HepG2 (cell line): ENCODE measurements around the gene SLC29A1. TPM values are rescaled to one million over a fixed set of nuclear protein-coding genes. Genes with fewer than 3 reads are reported as not detected.

Experiments used
- DMAP1 ChIP-seq: IDR thresholded peaks from 2 replicates; pipeline ENCODE4 v1.6.1; 2016
- DMTF1 ChIP-seq: sonication (generic); formaldehyde crosslinking; IDR thresholded peaks from 2 replicates; pipeline ENCODE4 v1.4.0; 2020; ENCODE audit warnings: mild to moderate bottlenecking, missing genetic modification reagents
- E2F1 ChIP-seq: sonication (generic); formaldehyde crosslinking; IDR thresholded peaks from 2 replicates; pipeline ENCODE4 v1.5.0; 2020; ENCODE audit warnings: missing genetic modification reagents
- ETV5 ChIP-seq: IDR thresholded peaks from 2 replicates; pipeline ENCODE4 v1.6.1; 2018; ENCODE audit warnings: missing biosample characterization, missing genetic modification reagents, inconsistent platforms, borderline replicate concordance
- GATA4 ChIP-seq: sonication (generic); IDR thresholded peaks from 2 replicates; pipeline ENCODE4 v1.6.1; 2016; ENCODE audit warnings: antibody characterized with exemption, low read depth, borderline replicate concordance
- HCFC1 ChIP-seq: fragments of 150-350 bp; IDR thresholded peaks from 2 replicates; pipeline ENCODE4 v1.6.1; 2014; ENCODE audit warnings: low read depth, low read length
- KDM4B ChIP-seq: sonication (generic); formaldehyde crosslinking; IDR thresholded peaks from 2 replicates; pipeline ENCODE4 v1.4.0; 2020; ENCODE audit warnings: missing genetic modification reagents
- KDM5A ChIP-seq: fragments of 200-600 bp; sonication (generic); IDR thresholded peaks from 2 replicates; pipeline ENCODE4 v1.7.0; 2018; ENCODE audit warnings: antibody characterized with exemption, mild to moderate bottlenecking, low read length, borderline replicate concordance
- KLF13 ChIP-seq: sonication (generic); formaldehyde crosslinking; IDR thresholded peaks from 2 replicates; pipeline ENCODE4 v1.4.0; 2020; ENCODE audit warnings: mild to moderate bottlenecking, missing genetic modification reagents
- KLF15 ChIP-seq: sonication (generic); formaldehyde crosslinking; IDR thresholded peaks from 2 replicates; pipeline ENCODE4 v1.8.1; 2023; ENCODE audit warnings: borderline replicate concordance, mild to moderate bottlenecking, inconsistent platforms, missing genetic modification reagents, mixed read lengths
- KMT2B ChIP-seq: IDR thresholded peaks from 2 replicates; pipeline ENCODE4 v1.6.1; 2016; ENCODE audit warnings: missing genetic modification reagents, missing compliant biosample characterization
- MEF2D ChIP-seq: sonication (generic); formaldehyde crosslinking; IDR thresholded peaks from 2 replicates; pipeline ENCODE4 v1.5.1; 2020; ENCODE audit warnings: mild to moderate bottlenecking, missing genetic modification reagents
- MYC ChIP-seq: sonication (generic); formaldehyde crosslinking; IDR thresholded peaks from 2 replicates; pipeline ENCODE4 v1.9.0; 2021; ENCODE audit warnings: missing genetic modification reagents, borderline replicate concordance
- PHF8 ChIP-seq: sonication (generic); formaldehyde crosslinking; IDR thresholded peaks from 2 replicates; pipeline ENCODE4 v1.5.0; 2020; ENCODE audit warnings: missing genetic modification reagents
- REPIN1 ChIP-seq: sonication (generic); formaldehyde crosslinking; IDR thresholded peaks from 2 replicates; pipeline ENCODE4 v1.8.0; 2022; ENCODE audit warnings: missing genetic modification reagents, low read depth, mild to moderate bottlenecking, borderline replicate concordance
- RORA ChIP-seq: sonication (generic); formaldehyde crosslinking; IDR thresholded peaks from 2 replicates; pipeline ENCODE4 v1.5.0; 2020; ENCODE audit warnings: mild to moderate bottlenecking, missing genetic modification reagents, moderate library complexity
- RXRA ChIP-seq: sonication (generic); formaldehyde crosslinking; IDR thresholded peaks from 2 replicates; pipeline ENCODE4 v1.5.1; 2020; ENCODE audit warnings: missing genetic modification reagents
- SAP130 ChIP-seq: IDR thresholded peaks from 2 replicates; pipeline ENCODE4 v1.6.1; 2016; ENCODE audit warnings: low read depth
- THAP9 ChIP-seq: sonication (generic); formaldehyde crosslinking; IDR thresholded peaks from 2 replicates; pipeline ENCODE4; 2020; ENCODE audit warnings: missing genetic modification reagents, mild to moderate bottlenecking, borderline replicate concordance
- ZNF7 ChIP-seq: IDR thresholded peaks from 2 replicates; pipeline ENCODE4 v1.6.1; 2016; ENCODE audit warnings: missing biosample characterization, missing genetic modification reagents
- ZNF747 ChIP-seq: sonication (generic); formaldehyde crosslinking; IDR thresholded peaks from 2 replicates; pipeline ENCODE4 v1.8.1; 2023; ENCODE audit warnings: missing genetic modification reagents, mild to moderate bottlenecking, borderline replicate concordance
- ZNF749 ChIP-seq: sonication (generic); formaldehyde crosslinking; IDR thresholded peaks from 2 replicates; pipeline ENCODE4 v1.8.0; 2022; ENCODE audit warnings: mild to moderate bottlenecking, missing genetic modification reagents, moderate library complexity, borderline replicate concordance
- ZZZ3 ChIP-seq: sonication (generic); formaldehyde crosslinking; IDR thresholded peaks from 2 replicates; pipeline ENCODE4 v1.4.0; 2020; ENCODE audit warnings: missing genetic modification reagents, mild to moderate bottlenecking, borderline replicate concordance
- polyA plus RNA-seq, 8 experiments: library from polyadenylated mRNA; depleted of rRNA in 3 of 8; stranded (reverse) in 7 of 8; unstranded in 1 of 8; fragments of >200 nt; fragmentation: Illumina TruSeq in 4 of 8; extraction: Trizol in 4 of 8; gene quantifications; 2 replicates each; pipeline versions ENCODE4 v1.2.1 to v1.2.3, GENCODE V29; 2011 to 2016; ENCODE audit warnings: low read depth in 4 of 8, missing spikeins in 1 of 8, mixed read lengths in 1 of 8; ENCODE audit not compliant: insufficient read depth in 1 of 8
- total RNA-seq, 5 experiments: library from RNA; depleted of rRNA; stranded (reverse); fragments of >200 nt; fragmentation: Illumina TruSeq; extraction: Trizol; gene quantifications; 2 replicates each; pipeline ENCODE4 v1.2.3, GENCODE V29; 2016; ENCODE audit warnings: low read depth in 1 of 5

SLC29A1 gene
- total and polyA plus RNA-seq, 2 of the 13 experiments (the other 11 are each of a cell fraction or from before 2014, with no cell fraction given), result 43.2 to 106 TPM

GRCh38 chr6:44247338-44248302, 24.2 kb downstream of the SLC29A1 start (continued):
- TF ChIP-seq DMTF1 (CRISPR knock-in tag) (0 out of 2 replicates have a peak, but pooled peaks have one; percentile 26), HCFC1 (no peak), KDM4B (CRISPR knock-in tag) (peak; percentile 20; the same call in 1 of the 2 replicates), MEF2D (CRISPR knock-in tag) (no peak), GATA4 (no peak), KLF13 (CRISPR knock-in tag) (no peak), KDM5A (peak; percentile 28), SAP130 (CRISPR knock-in tag) (peak; percentile 79), REPIN1 (CRISPR knock-in tag) (0 out of 2 replicates have a peak, but pooled peaks have one; percentile 4), MYC (CRISPR knock-in tag) (peak; percentile 95), ZNF7 (CRISPR knock-in tag) (no peak), DMAP1 (CRISPR knock-in tag) (peak; percentile 74; the same call in 1 of the 2 replicates), ZZZ3 (CRISPR knock-in tag) (no peak), RORA (CRISPR knock-in tag) (no peak), ZNF747 (CRISPR knock-in tag) (no peak), RXRA (peak; percentile 49; the same call in 1 of the 2 replicates), KMT2B (CRISPR knock-in tag) (no peak), E2F1 (CRISPR knock-in tag) (0 out of 2 replicates have a peak, but pooled peaks have one; percentile 26), KLF15 (CRISPR knock-in tag) (peak; percentile 72; the same call in 1 of the 2 replicates), ETV5 (CRISPR knock-in tag) (peak; percentile 61), THAP9 (CRISPR knock-in tag) (peak; percentile 34; the same call in 1 of the 2 replicates), ZNF749 (CRISPR knock-in tag) (peak; percentile 61; the same call in 1 of the 2 replicates), PHF8 (CRISPR knock-in tag) (0 out of 2 replicates have a peak, but pooled peaks have one; percentile 4)
